Esophagus squamous epithelium (tissue), 4 donors: Measurements from ENCODE around the gene THBS4.

Source experiments
- CTCF ChIP-seq, 6 experiments: fragments of 450-650 bp in 4 of 6; fragments of 200-600 bp in 2 of 6; sonication (generic) in 2 of 6; IDR thresholded peaks; one replicate each; pipeline ENCODE4 v1.5.1; 2016 to 2019; ENCODE audit warnings: antibody characterized with exemption in 6 of 6, mild to moderate bottlenecking in 4 of 6, moderate library complexity in 4 of 6
- POLR2A ChIP-seq, 4 donors: fragments of 450-650 bp; IDR thresholded peaks; one replicate each; pipeline ENCODE4 v1.6.1; 2017; ENCODE audit warnings: antibody characterized with exemption in 4 of 4, mild to moderate bottlenecking in 4 of 4, moderate library complexity in 3 of 4

DNA sequence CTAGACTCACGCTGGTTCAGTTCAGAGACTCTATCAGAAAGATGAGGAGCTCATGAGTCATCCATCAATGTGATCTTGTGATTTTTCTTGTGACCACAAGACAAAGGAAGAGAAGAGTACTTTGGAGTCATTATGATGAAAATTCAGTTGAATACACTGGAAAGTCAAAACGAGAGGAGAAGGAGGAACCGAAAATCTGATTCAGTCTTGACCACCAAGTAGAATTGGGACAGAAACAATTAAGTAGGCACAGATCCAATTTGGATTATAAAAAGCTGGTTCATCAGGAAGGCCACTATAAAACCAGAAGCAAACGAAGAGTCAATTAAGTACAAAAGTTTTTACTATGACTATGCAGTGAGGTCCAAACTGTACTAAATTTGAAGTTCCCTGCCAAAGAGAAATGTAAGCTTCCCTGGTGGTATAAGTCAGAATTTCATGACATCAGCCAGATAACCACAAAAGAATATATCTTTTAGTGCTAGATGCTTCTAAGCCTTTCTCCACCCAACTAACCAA is 90.9 kb downstream of the THBS4 start:
- TF ChIP-seq CTCF (IDR thresholded peaks at IDR 0.05): peak in 1 of 6 experiments; percentile 10
- no peak for TF ChIP-seq POLR2A (IDR thresholded peaks at IDR 0.05)
